Neural crest cell (in vitro differentiated cells): ENCODE measurements around the gene TPM2. TPM values are rescaled to one million over a fixed set of nuclear protein-coding genes. Genes with fewer than 3 reads are reported as not detected.
A peak's percentile ranks its signal among the peaks of the same experiment; 100 is the strongest.

ENCODE experiments used
- DNase-seq: peaks from one replicate; pipeline ENCODE4 v3.0.0; 2021; ENCODE audit warnings: low read depth, mixed read lengths, low spot score
- H3K27ac Mint-ChIP-seq: one replicate; pipeline ENCODE4 v1.8.0; 2021; ENCODE audit warnings: mild to moderate bottlenecking, mixed read lengths; ENCODE audit not compliant: unreplicated experiment
- H3K27me3 Mint-ChIP-seq: 2 replicates; pipeline ENCODE4 v1.8.0; 2021; ENCODE audit warnings: low read depth, mild to moderate bottlenecking, mixed read lengths
- H3K36me3 Mint-ChIP-seq: 2 replicates; pipeline ENCODE4 v1.8.0; 2021; ENCODE audit warnings: low read depth, mild to moderate bottlenecking, mixed read lengths
- H3K4me1 Mint-ChIP-seq: 2 replicates; pipeline ENCODE4 v1.8.0; 2021; ENCODE audit warnings: mixed read lengths
- H3K4me3 Mint-ChIP-seq: one replicate; pipeline ENCODE4 v1.8.0; 2021; ENCODE audit warnings: mild to moderate bottlenecking, mixed read lengths
- H3K9me3 Mint-ChIP-seq: 2 replicates; pipeline ENCODE4 v1.8.0; 2021; ENCODE audit warnings: mixed read lengths
- CTCF ChIP-seq: fragments of 200-600 bp; sonication (generic); conservative IDR thresholded peaks from 2 replicates; pipeline ENCODE4 v1.5.0; 2021; ENCODE audit warnings: antibody characterized with exemption, mild to moderate bottlenecking
- total RNA-seq: library from RNA; stranded (reverse); gene quantifications from 2 replicates; pipeline ENCODE4 v1.2.1, GENCODE V29; 2021

The TPM2 gene
- total RNA-seq, 1 donor from 2014 or later: 159 TPM

DNA sequence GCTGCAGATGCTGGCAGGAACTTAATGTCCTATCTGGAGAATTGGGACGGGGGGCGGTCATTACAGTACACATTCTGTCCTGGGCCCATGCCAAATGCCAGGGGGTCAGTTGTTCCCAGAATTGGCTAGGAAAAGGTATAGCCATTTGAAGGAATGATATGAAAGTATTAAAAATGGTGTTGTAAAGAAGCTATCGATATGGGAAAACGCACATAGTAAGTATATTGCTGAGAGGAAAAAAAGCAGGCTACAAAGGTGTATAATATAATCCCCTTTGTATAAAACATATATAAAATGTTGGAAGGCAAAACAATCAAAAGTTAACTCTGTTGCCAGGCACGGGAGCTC, 24.3 kb downstream of the TPM2 start:
- peak overlapping the region; percentile 87 for H3K4me3 Mint-ChIP-seq
- H3K27me3 Mint-ChIP-seq: no peaks in the 10 kb centered on the region
- peaks cover 6% of the 10 kb centered on the region for H3K36me3 Mint-ChIP-seq
- no peak overlapping the region for H3K27ac Mint-ChIP-seq
- DNase-seq: no peak
- H3K9me3 Mint-ChIP-seq: no peaks in the 10 kb centered on the region
- H3K4me1 Mint-ChIP-seq: peaks cover 41% of the 10 kb centered on the region
- TF ChIP-seq CTCF: peak; percentile 2

- Mint-ChIP-seq H3K4me3 (peak within 1 kb of the TSS; percentile 87), H3K36me3 (peaks cover 6% of the 10 kb centered on the region), H3K27me3 (no peaks in the 10 kb centered on the region), H3K27ac (no peak within 1 kb of the TSS), H3K4me1 (peaks cover 46% of the 10 kb centered on the region), H3K9me3 (no peaks in the 10 kb centered on the region)
- peak; percentile 41 for TF ChIP-seq CTCF
- DNase-seq: peak; percentile 78
These were observed 24.9 kb downstream of the TPM2 start, which contains the start of gene ARHGEF39 for GRCh38 chr9:35664531-35665470. Gene ARHGEF39 (minus strand): TSS chr9:35665195. CDS start chr9:35665169, 26 bp downstream.

- peaks cover 61% of the 10 kb centered on the region for H3K4me1 Mint-ChIP-seq
- H3K36me3 Mint-ChIP-seq: peaks cover 10% of the 10 kb centered on the region
- peaks cover 3% of the 10 kb centered on the region for H3K9me3 Mint-ChIP-seq
- H3K27me3 Mint-ChIP-seq: peaks cover 6% of the 10 kb centered on the region
- H3K4me3 Mint-ChIP-seq: peak overlapping the region; percentile 87
- no peak for DNase-seq
- H3K27ac Mint-ChIP-seq: no peak overlapping the region
- TF ChIP-seq CTCF: no peak
These were observed 27.3 kb downstream of the TPM2 start for GRCh38 chr9:35662437-35662836.

DNA sequence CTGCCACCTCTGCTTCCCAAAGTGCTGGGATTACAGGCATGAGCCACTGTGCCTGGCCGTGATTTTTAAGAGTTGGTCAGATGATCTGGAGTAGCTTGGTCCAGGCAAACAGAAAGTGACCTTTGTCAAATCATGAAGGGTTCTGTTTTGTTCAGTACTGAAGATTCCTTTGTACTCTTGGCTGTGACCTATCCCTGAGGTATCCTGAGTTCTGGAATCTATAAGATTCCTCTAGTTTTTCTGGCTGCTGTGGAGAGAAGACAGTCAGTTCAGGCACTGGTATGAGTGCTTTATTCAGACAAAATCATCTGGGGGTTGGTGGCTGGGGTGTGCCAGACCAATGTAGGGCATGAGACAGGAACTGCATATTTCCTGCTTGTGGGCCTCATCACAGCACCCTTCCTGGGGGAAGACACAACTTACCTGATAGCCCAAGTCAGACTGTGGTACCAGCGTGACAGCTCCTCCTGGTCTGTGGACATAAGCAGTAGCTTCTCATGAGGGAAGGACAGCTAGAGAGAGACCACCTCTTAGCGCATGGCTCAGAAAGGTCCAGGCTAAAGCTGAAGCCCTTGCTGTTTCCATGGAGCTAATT, 27.9 kb downstream of the TPM2 start:
- H3K9me3 Mint-ChIP-seq: peaks cover 3% of the 10 kb centered on the region
- peaks cover 10% of the 10 kb centered on the region for H3K36me3 Mint-ChIP-seq
- H3K4me3 Mint-ChIP-seq: peak overlapping the region; percentile 87
- no peak for DNase-seq
- no peak for TF ChIP-seq CTCF
- H3K27ac Mint-ChIP-seq: no peak overlapping the region
- H3K27me3 Mint-ChIP-seq: peaks cover 7% of the 10 kb centered on the region
- H3K4me1 Mint-ChIP-seq: peaks cover 67% of the 10 kb centered on the region

- H3K9me3 Mint-ChIP-seq: peaks cover 3% of the 10 kb centered on the region
- TF ChIP-seq CTCF: no peak
- peak overlapping the region; percentile 85 for H3K4me3 Mint-ChIP-seq
- H3K27ac Mint-ChIP-seq: peak overlapping the region; percentile 68
- peaks cover 9% of the 10 kb centered on the region for H3K27me3 Mint-ChIP-seq
- H3K36me3 Mint-ChIP-seq: peaks cover 10% of the 10 kb centered on the region
- DNase-seq: no peak
- H3K4me1 Mint-ChIP-seq: peaks cover 72% of the 10 kb centered on the region
These were observed 28.7 kb downstream of the TPM2 start for GRCh38 chr9:35660966-35661415.
